ENCODE measurements around the gene NPLOC4.

NPLOC4 gene

GRCh38 chr17:81556863-81557262 lies 80.0 kb downstream of the NPLOC4 start:
- in situ Hi-C loops (cut with HindIII; ENCODE audit: low sequenced_read_pairs) = no loop called here
- TF ChIP-seq CTCF (IDR thresholded peaks at IDR 0.05; ENCODE audit: low read depth, low read length, missing control alignments) = no peak
- H3K4me3 ChIP-seq (ENCODE audit: low read depth, low read length) = no peak overlapping the region
- DNase-seq (ENCODE audit: low read depth) = no peak

GRCh38 chr17:81556175-81556691 lies 80.7 kb downstream of the NPLOC4 start:
- no peak for TF ChIP-seq CTCF (IDR thresholded peaks at IDR 0.05; ENCODE audit: low read depth, low read length, missing control alignments)
- H3K4me3 ChIP-seq (ENCODE audit: low read depth, low read length) = no peak overlapping the region
- no peak for DNase-seq (ENCODE audit: low read depth)
- in situ Hi-C loops (cut with HindIII; ENCODE audit: low sequenced_read_pairs) = no loop called here

- in situ Hi-C loops (cut with HindIII; ENCODE audit: low sequenced_read_pairs) = no loop called here
- peak; percentile 88 for DNase-seq (ENCODE audit: low read depth)
- peak overlapping the region; percentile 90 for H3K4me3 ChIP-seq (ENCODE audit: low read depth, low read length)
- TF ChIP-seq CTCF (IDR thresholded peaks at IDR 0.05; ENCODE audit: low read depth, low read length, missing control alignments) = no peak
These were observed 83.2 kb downstream of the NPLOC4 start for GRCh38 chr17:81553616-81554181.

- in situ Hi-C loops (cut with HindIII; ENCODE audit: low sequenced_read_pairs) = no loop called here
- peak overlapping the region; percentile 90 for H3K4me3 ChIP-seq (ENCODE audit: low read depth, low read length)
- DNase-seq (ENCODE audit: low read depth) = no peak
- TF ChIP-seq CTCF (IDR thresholded peaks at IDR 0.05; ENCODE audit: low read depth, low read length, missing control alignments) = no peak
These were observed 83.8 kb downstream of the NPLOC4 start for GRCh38 chr17:81553018-81553615.

DNA sequence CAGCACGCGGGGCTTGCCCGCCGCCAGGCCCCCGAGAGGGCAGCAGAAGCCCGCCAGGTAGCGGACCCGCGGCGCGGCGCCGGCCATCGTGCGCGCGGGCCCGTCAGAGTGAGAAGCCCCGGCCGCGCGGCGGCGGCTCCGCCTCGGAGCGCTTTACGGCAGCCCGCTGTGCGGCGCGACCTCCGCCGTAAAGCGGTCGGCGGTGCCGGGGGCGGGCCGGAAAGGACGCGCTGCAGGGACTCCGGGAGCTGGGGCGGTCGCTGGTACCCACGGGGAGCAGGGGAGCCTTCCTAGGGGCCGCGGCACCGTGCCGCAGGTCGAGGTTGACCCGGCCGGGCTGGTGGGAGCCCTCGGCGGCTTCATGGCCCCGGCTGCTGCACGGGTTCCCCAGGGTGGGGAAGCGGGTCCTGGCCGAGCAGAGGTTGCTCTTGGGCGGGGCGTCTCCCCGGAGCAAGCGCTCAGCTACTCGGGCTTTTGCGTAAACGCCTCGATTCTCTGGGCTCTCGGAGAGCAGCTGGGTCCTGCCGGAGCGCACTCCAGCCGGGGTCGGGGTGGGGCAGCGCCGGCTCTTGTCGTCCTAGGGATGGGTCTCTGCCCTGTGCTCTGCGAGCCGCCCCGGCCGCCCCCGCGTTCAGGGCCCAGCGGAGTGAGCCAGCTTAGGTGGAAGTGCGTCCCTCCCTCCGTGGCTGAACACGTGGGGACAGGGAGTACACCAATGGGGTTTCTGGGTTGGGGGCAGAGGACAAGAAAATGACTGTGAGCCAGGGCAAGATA lies 84.5 kb downstream of the NPLOC4 start, which contains the start of gene FAAP100:
FAAP100 (minus strand) TSS at position 110 of the 774 bp plus-strand sequence; CDS start at position 87, 23 bp downstream.
- H3K4me3 ChIP-seq (ENCODE audit: low read depth, low read length) = peak within 1 kb of the TSS; percentile 90
- in situ Hi-C loops (cut with HindIII; ENCODE audit: low sequenced_read_pairs) = no loop called here
- TF ChIP-seq CTCF (IDR thresholded peaks at IDR 0.05; ENCODE audit: low read depth, low read length, missing control alignments) = no peak
- no peak for DNase-seq (ENCODE audit: low read depth)

DNA sequence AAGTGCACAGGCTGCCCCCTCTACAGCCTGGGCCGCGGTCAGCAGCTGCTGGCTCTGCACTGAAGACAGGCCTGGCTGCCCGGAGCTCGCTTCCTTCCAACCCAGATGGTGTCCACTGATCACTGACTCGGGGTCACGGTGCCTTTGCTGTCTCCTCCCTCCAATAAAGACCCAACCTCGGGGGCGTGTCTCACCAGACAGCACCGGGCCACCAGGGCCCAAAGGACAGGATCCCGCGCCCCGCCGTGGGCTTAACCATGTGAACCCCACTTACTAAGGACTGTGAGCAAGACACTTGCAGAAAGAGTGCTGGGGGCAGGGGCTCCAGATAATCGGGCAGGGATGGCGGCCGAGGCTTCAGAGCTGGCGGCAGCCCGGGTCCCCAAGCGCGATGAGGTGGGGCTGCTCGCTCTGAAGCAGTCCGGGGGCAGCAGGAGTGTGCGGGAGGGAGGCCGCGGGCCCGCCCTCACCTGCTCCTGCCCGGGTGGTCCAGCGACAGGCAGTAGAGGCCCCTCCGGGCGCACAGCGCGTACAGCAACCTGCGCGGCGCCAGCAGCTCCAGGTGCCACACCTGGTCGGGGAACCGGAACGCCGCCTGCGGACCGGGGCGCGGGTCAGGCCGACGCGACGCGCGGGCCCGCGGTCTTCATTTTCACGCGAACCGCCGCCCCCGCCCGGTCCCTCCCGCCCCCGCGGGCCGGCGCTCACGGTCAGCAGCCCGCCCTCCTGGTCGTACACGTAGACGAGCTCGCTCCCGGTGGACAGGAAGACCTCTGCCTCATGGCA lies 85.3 kb downstream of the NPLOC4 start:
- in situ Hi-C loops (cut with HindIII; ENCODE audit: low sequenced_read_pairs) = no loop called here
- TF ChIP-seq CTCF (IDR thresholded peaks at IDR 0.05; ENCODE audit: low read depth, low read length, missing control alignments) = no peak
- peak overlapping the region; percentile 90 for H3K4me3 ChIP-seq (ENCODE audit: low read depth, low read length)
- DNase-seq (ENCODE audit: low read depth) = no peak
